Measurements from ENCODE around the gene GATAD2A.
"Not testable (repeated sequence)": the region's sequence is repeated elsewhere in the genome, so short reads cannot be mapped to it uniquely, and the experiment has no call there.

GATAD2A gene

GRCh38 chr19:19464339-19465098 is 59.0 kb downstream of the GATAD2A start:
- DNase-seq (ENCODE audit: low read depth in 2 of 3, low spot score in 1 of 3), result no peak

DNA sequence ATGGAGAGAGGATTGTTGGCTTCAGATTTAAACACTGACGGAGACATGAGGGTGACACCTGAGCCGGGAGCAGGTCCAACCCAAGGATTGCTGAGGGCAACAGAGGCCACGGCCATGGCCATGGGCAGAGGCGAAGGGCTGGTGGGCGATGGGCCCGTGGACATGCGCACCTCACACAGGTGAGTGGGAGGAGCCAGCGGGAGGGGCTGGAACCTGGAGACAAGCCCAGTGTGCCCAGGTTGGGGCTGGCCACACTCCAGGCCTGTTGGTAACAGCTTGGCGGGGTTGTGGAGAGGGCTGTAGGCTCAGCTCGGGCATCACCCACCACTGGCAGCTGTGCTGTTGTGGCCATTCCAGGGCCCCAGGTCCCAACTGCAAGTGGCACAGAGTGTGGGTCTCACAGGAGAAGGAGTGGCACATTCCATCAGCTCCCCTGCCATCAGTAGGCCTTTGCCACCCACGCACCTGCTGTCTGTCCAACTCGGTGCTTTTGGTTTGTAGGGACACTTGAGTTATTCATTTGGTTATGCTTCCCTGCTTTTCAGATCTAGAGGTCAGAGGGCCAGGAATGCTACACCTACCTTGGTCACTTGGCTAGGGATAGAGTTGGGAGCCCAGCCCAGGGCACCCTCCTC is 60.1 kb downstream of the GATAD2A start:
- no peak for DNase-seq (ENCODE audit: low read depth in 2 of 3, low spot score in 1 of 3)

DNA sequence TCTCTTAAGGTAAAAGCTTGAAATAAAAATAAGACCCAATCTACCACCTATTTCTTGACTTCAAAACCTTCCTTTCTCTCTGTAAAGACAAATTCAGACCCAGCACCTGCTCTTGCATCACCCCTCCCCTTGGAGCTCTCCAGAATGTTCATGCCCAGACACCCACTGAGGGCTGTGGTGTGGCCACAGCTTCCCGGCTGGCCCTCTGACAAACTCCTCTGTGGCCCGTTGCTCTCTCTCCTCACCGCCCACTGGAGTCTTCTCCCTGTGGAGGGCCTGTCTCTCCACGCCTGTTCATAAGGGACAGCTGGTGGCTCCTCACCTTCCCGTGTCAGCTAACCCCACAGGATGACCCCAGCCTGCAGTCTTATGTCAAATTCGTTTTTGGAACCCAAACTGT is 60.7 kb downstream of the GATAD2A start:
- no peak for DNase-seq (ENCODE audit: low read depth in 2 of 3, low spot score in 1 of 3)

GRCh38 chr19:19468424-19469050 is 63.1 kb downstream of the GATAD2A start:
- DNase-seq (ENCODE audit: low read depth in 2 of 3, low spot score in 1 of 3), result no peak

DNA sequence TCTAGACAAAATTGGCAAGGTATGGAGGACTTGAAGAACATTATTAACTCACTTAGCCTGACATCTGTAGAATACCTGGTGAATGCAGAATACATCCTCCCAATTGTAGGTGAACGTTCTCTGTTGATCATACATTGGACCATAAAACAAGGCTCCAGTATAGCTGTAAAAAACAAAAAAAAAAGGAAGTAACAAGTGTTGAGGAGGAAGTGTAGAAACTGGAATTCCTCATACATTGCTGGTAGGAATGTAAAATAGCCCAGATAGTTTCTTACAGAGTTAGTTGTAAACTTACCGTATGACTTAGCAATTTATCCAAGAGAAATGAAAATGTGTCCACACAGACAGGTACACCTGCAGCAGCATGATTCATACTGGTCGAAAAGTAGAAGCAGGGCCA is 65.1 kb downstream of the GATAD2A start:
- no peak for DNase-seq (ENCODE audit: low read depth in 2 of 3, low spot score in 1 of 3)

- no peak for DNase-seq (ENCODE audit: low read depth in 2 of 3, low spot score in 1 of 3)
Measured at GRCh38 chr19:19471682-19472081, 66.2 kb downstream of the GATAD2A start.

GRCh38 chr19:19472106-19472505 is 66.6 kb downstream of the GATAD2A start:
- DNase-seq (ENCODE audit: low read depth in 2 of 3, low spot score in 1 of 3), result not testable (repeated sequence)

DNA sequence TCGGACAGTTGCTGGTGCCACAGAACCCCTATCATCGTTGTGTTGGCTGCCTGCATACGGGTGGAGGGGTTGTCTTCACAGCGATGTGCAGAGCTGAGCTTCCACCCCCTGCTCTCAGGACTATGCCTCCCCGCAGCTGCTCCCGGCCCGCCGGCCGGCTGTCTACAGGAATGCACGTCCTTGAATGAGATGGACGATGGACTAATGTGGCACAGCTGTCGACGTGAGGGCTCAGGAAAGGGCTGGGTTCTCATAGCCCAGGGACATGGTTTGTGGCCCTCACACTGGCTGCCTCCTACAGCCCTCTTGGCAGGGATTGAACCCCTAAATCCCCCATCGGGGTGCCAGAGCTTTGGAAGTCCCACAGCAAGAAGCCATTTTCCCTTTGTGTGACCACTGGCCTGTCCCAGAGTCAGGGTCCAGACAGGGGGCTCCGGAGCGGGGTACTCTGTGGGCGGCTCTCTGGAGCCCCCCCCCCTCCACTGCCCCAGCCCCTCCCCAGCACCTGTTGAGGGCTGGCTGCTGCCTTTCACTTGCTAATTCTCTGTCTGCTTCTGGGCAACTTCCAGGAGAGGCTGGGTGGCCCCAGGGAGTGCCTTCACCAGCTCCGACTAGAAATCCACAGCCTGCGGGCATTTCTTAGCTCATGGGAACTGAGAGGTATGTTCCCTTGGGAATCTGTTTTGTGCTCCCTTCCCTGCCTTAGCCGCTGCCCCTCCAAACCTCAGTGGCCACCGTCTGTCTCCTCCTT is 69.7 kb downstream of the GATAD2A start:
- DNase-seq (ENCODE audit: low read depth in 2 of 3, low spot score in 1 of 3), result no peak

GRCh38 chr19:19475849-19476828 is 70.7 kb downstream of the GATAD2A start:
- no peak for DNase-seq (ENCODE audit: low read depth in 2 of 3, low spot score in 1 of 3)

- no peak for DNase-seq (ENCODE audit: low read depth in 2 of 3, low spot score in 1 of 3)
Measured at GRCh38 chr19:19477705-19478383, 72.4 kb downstream of the GATAD2A start.

DNA sequence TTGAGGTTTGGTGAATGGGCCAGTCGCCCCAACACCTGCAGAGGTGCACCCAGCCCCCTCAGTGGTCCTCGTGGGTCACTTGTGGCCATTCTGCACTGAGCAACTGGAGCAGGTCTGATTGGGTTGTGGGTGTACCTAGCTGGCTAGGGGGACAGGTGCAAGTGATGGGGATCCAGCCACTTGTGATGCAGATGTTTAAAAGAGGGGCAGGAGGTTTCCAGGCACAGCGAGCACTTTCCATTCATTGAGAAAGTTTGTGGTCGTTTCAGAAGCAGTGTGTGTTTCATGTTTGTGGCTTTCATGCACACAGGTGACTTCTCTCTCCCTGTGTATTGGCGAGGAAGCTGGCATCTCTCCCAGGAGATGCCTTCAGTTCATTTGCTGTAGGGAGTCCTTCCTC is 75.2 kb downstream of the GATAD2A start:
- no peak for DNase-seq (ENCODE audit: low read depth in 2 of 3, low spot score in 1 of 3)

DNA sequence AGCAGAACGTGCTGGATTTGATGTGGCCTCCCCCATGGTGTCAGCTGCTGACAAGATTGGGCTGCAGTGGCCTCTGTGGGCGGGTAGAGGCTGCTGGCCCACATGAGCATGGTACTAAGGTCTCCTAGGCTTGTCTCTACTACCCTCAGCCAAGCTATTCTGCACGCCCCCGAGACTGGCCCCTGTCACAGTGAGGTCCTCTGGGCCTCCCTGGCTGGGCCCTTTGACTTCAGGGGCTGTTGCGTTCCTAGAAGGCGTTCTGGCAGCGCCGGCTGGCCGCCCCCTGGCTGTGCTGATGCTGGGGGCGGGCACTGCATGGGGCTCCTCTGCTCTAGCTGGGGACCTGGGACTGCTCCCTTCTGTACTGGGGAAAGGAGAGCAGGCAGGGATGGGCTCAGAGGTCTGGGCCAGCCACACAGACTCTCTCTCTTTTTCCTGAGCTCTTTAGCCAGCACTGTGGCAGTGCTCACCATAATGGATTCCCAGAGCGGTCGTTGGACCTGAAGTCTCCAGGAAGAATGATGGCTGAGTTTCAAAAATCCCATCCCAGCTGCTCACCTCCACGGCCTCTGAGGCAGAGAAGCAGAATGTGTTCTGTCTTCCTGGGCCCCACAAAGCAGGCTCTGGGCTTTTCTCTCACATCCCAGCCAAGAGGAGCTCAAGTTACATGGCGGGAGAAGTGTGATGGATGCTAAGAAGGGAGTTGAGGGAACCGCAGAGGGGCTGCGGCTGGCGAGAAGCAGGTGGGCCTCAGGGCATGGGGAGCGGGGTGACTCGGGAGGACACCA is 77.5 kb downstream of the GATAD2A start:
- DNase-seq (ENCODE audit: low read depth in 2 of 3, low spot score in 1 of 3), result no peak

GRCh38 chr19:19485161-19485997 is 79.9 kb downstream of the GATAD2A start:
- DNase-seq (ENCODE audit: low read depth in 2 of 3, low spot score in 1 of 3), result no peak

DNA sequence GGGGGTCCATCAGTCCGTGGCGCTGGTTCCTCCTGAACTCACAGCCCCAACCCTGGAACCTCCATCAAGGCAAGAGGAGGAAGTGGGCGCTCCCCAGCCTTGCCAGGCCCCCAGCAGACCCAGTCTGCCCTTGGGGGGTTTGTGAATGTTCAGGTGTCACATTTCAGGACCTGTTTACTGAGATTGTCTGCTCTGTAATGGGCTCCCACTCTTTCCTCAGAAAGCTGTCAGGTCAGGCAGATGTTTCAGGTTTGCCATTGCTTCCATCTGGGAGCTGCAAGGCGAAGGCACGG is 80.5 kb downstream of the GATAD2A start:
- DNase-seq (ENCODE audit: low read depth in 2 of 3, low spot score in 1 of 3), result no peak

DNA sequence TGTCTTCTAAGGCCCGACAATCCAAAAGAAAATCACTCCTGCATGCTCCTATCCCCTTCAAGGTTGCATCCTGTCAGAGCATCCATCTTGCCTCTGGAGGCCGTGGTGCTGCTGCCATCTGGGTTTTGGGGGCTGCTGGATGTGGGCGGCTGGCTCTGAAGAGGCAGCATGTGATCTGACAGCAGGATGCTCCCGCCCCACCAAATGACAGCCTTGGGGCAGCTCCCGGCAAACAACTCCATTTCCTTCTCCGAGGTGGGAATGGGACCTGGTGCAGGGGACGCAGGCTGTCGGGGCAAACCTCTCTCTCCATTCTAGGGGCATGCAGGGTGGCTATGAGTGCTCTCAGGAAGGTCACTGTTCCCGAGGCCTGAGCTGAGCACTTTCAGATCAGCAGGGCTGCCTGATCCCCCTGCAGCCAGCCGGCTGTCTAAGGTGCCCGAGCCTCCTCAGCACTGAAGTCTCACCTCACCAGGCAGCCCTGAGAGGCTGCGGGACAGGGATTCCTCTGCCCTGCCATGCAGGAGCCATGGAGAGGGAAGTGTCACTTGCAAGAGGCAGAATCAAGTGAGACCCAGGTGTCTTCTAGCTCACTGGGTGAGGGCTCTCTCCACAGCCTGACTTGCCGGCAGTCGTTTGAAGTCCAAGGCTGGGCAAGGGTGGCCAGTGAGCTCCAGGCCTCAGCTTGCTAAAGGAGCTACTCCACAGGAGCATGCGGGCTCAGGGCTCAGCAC is 81.0 kb downstream of the GATAD2A start:
- no peak for DNase-seq (ENCODE audit: low read depth in 2 of 3, low spot score in 1 of 3)

DNA sequence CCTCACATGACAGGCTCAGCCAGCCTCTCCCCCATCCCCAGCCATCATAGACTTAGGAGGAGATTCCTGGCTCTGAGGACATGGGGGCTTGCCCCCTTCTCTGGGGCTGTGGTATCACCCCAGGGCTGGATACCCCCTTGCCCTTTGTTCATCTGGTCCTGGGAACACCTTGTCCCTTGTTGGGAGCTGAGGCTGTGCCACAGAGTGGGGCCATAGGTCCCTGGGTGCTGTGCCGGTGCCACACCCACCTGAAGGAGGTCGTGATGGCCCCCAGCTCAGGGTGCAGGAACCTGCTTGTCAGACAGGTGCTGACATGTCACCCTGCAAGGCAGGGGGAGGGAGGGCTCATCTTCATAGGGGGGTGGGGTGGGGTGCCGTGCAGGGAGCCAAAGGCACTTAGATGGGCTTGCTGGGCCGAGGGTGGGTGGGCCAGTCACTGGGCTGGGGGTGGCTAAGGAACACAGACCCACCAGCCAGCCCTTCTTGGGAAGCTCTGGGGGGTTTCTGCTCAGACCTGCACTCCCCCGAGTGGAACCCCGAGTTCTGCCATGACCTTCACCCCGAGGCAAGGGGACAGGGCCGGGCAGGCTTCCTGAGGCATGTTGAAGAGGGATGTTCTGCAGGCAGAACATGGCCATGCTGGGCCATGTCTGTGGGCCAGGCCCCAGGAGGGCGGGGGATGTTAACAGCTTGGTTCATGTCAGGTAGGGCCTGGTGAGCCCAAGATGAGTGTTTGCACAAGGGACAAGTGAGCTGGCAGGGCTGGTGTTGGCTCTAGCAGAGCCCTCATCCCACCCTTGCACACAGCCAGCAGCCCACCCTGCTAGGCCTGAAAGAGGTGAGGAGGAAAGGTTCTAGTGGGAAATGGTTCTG is 81.8 kb downstream of the GATAD2A start:
- no peak for DNase-seq (ENCODE audit: low read depth in 2 of 3, low spot score in 1 of 3)

All from stimulated activated CD4-positive, alpha-beta T cell treated with anti-CD3 and anti-CD28 coated beads, Interleukin-12 subunit alpha, Interleukin-12 subunit beta, amount 100 ng/mL, for 48 hours (primary cell).